Thymus (tissue), 11 donors: ENCODE results near the gene GYPC. TPM values are rescaled to one million over a fixed set of nuclear protein-coding genes. Genes with fewer than 3 reads are reported as not detected.
"Not testable (repeated sequence)": the region's sequence is repeated elsewhere in the genome, so short reads cannot be mapped to it uniquely, and the experiment has no call there.

Experiments
- DNase-seq, 9 donors: peaks; one replicate each; pipeline ENCODE4 v3.0.0-alpha.2; 2013; ENCODE audit warnings: low spot score in 9 of 9, low read depth in 6 of 9, missing footprints in 1 of 9
- H3K27ac ChIP-seq, 2 donors: one replicate each; pipeline ENCODE4 v1.5.1; 2013; ENCODE audit warnings: control low read depth in 1 of 2, low read depth in 1 of 2, low read length in 1 of 2, mild to moderate bottlenecking in 1 of 2, moderate library complexity in 1 of 2
- H3K27me3 ChIP-seq, 2 donors: one replicate each; pipeline ENCODE4 v1.5.1; 2013; ENCODE audit warnings: low read length in 1 of 2; ENCODE audit not compliant: control insufficient read depth in 2 of 2, insufficient read depth in 1 of 2
- H3K36me3 ChIP-seq, 2 donors: one replicate each; pipeline ENCODE4 v1.5.1; 2013; ENCODE audit warnings: low read length in 1 of 2, mild to moderate bottlenecking in 1 of 2, moderate library complexity in 1 of 2; ENCODE audit not compliant: control insufficient read depth in 2 of 2, insufficient read depth in 2 of 2
- H3K4me1 ChIP-seq, 2 donors: one replicate each; pipeline ENCODE4 v1.5.1; 2013; ENCODE audit warnings: low read length in 2 of 2; ENCODE audit not compliant: control insufficient read depth in 2 of 2, insufficient read depth in 2 of 2
- H3K4me3 ChIP-seq, 2 donors: one replicate each; pipeline ENCODE4 v1.5.1; 2013; ENCODE audit warnings: low read length in 2 of 2, control low read depth in 1 of 2, mild to moderate bottlenecking in 1 of 2
- H3K9me3 ChIP-seq, 2 donors: one replicate each; pipeline ENCODE4 v1.5.1; 2013; ENCODE audit warnings: low read length in 1 of 2, mild to moderate bottlenecking in 1 of 2; ENCODE audit not compliant: control insufficient read depth in 2 of 2, insufficient read depth in 1 of 2
- WGBS: extraction: QIAGEN DNeasy Blood & Tissue Kit; methylation state at CpG from one replicate; pipeline ENCODE4 v1.1.7; 2013; 5-methylcytosine and 5-hydroxymethylcytosine counted together
- polyA plus RNA-seq: library from polyadenylated mRNA; stranded (reverse); fragments of 200-250 nt; gene quantifications from one replicate; pipeline ENCODE4 v1.2.3, GENCODE V29; 2013
- total RNA-seq: library from RNA; stranded (reverse); fragments of 120-200 nt; gene quantifications from one replicate; pipeline ENCODE4 v1.2.4, GENCODE V29; 2013
- donor health status: healthy.

The GYPC gene
- total and polyA plus RNA-seq, 2 donors = 83.2 to 136 TPM

DNA sequence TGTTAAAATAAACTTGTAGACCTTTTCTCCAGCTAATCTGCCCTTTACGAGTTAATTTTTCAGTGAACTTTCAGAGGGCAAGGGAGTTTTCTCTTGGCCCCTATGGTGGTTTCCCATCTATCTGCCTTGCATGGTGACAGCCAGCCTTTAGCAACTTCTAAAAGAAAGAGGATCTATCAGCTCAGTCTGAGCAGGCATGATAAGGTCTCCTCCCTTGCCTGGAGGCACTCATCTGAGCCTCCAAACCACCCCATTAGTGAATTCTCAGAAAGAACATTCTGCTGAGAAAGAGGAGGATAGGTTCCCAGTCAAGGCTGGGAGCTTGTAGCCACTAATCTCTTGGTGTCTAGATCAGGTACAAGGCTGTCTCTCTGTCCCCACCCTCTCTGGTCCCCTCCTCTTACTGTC, 10.7 kb upstream of the GYPC start:
- WGBS = 94% methylated on average over 1 of the region's 1 CpG

DNA sequence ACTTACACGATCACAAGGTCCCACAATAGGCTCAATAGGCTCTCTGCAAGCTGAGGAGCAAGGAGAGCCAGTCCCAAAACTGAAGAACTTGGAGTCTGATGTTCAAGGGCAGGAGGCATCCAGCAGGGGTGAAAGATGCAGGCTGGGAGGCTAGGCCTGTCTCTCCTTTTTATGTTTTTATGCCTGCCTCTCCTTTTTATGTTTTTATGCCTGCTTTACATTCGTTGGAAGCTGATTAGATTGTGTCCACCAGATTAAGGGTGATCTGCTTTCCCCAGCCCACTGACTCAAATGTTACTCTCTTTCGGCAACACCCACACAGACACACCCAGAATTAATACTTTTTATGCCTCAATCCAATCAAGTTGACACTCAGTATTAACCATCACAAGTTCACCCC, 9.9 kb upstream of the GYPC start:
- Histone ChIP-seq H3K4me3 (no peak overlapping the region), H3K36me3 (no peaks in the 10 kb centered on the region), H3K4me1 (no peaks in the 10 kb centered on the region), H3K27ac (no peak overlapping the region), H3K9me3 (no peaks in the 10 kb centered on the region), H3K27me3 (no peaks in the 10 kb centered on the region)
- DNase-seq = no peak
- WGBS = 98% methylated on average over 3 of the region's 3 CpGs

More for the DNA sequence above, 10.7 kb upstream of the GYPC start:
- DNase-seq = no peak
- H3K27ac ChIP-seq = no peak overlapping the region
- H3K36me3 ChIP-seq = no peaks in the 10 kb centered on the region
- H3K4me3 ChIP-seq = no peak overlapping the region
- H3K4me1 ChIP-seq = no peaks in the 10 kb centered on the region
- H3K27me3 ChIP-seq = no peaks in the 10 kb centered on the region
- no peaks in the 10 kb centered on the region for H3K9me3 ChIP-seq

DNA sequence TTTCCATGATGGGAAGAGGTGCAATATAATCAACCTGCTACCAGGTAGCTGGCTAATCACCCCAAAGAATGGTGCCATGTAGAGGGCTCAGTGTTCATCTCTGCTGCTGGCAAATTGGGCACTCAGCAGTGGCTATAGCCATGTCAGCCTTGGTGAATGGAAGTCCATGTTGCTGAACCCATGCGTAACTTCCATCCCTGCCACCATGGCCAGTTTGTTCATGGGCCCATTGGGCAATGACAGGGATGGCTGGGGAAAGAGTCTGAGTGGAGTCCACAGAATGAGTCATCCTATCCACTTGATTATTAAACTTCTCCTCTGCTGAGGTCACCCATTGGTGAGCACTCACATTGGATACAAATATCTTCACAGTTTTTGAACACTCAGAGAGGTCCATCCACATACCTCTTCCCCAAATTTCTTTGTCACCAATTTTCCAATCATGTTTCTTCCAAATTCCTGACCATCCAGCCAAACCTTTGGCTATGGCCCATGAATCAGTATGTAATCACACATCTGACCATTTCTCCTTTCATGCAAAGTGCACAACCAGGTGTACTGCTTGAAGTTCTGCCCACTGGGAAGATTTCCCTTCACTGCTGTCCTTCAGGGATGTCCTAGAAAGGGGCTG, 8.1 kb upstream of the GYPC start:
- not testable (repeated sequence) for H3K36me3 ChIP-seq, DNase-seq, H3K4me3 ChIP-seq, H3K27ac ChIP-seq, H3K4me1 ChIP-seq, H3K9me3 ChIP-seq, H3K27me3 ChIP-seq
- 96% methylated on average over 1 of the region's 1 CpG for WGBS

DNA sequence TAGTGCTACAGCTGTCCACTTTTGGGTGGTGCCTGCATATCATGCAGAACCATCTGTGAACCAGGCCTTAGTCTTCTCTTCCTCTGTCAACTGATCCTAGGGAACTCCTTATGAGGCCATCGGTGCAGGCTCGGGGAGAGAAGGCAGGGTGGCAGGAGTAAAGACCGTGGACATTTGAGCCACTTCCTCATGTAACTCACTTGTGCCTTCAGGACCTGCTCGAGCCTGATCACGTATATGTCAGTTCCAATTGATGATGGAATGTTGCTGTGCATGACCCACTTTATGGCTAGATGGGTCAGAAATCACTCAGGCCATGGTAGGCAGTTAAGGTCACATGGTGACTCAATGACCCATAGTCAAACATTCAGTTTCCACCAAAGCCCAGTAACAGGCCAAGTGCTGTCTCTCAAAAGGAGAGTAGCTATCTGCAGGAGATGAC, 7.6 kb upstream of the GYPC start:
- not testable (repeated sequence) for H3K4me3 ChIP-seq, H3K27me3 ChIP-seq, DNase-seq, H3K36me3 ChIP-seq, H3K9me3 ChIP-seq, H3K4me1 ChIP-seq, H3K27ac ChIP-seq
- 87% methylated on average over 5 of the region's 5 CpGs for WGBS

DNA sequence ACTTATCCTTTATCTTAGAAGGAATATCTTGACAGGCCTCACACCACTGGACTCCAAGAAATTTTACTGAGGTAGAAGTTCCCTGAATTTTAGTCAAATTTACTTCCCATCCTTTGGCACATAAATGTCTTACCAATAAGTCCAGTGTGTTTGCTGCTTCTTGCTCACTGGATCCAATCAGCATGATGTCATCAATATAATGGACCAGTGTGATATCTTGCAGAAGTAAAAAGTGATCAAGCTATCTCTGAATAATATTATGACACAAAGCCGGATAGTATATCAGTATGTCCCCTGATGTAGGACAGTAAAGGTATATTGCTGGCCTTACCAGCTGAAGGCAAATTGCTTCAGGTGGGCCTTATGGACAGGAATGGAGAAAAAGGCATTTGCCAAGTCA, 6.9 kb upstream of the GYPC start:
- Histone ChIP-seq H3K27ac (no peak overlapping the region), H3K4me3 (no peak overlapping the region), H3K36me3 (no peaks in the 10 kb centered on the region), H3K4me1 (no peaks in the 10 kb centered on the region), H3K9me3 (no peaks in the 10 kb centered on the region), H3K27me3 (no peaks in the 10 kb centered on the region)
- DNase-seq = no peak
- 100% methylated on average over 1 of the region's 1 CpG for WGBS

- no peaks in the 10 kb centered on the region for H3K27me3 ChIP-seq
- H3K9me3 ChIP-seq = no peaks in the 10 kb centered on the region
- 86% methylated on average over 3 of the region's 3 CpGs for WGBS
- H3K36me3 ChIP-seq = no peaks in the 10 kb centered on the region
- H3K27ac ChIP-seq = no peak overlapping the region
- DNase-seq = no peak
- peaks cover 0 to 12% of the 10 kb centered on the region in 2 donors for H3K4me1 ChIP-seq
- H3K4me3 ChIP-seq = no peak overlapping the region
Observed at GRCh38 chr2:126650994-126651393, 5.0 kb upstream of the GYPC start.

- no peak for DNase-seq
- 96% methylated on average over 1 of the region's 1 CpG for WGBS
- Histone ChIP-seq H3K4me3 (no peak overlapping the region), H3K27me3 (no peaks in the 10 kb centered on the region), H3K27ac (no peak overlapping the region), H3K4me1 (peaks cover under 1 to 19% of the 10 kb centered on the region in 2 donors), H3K9me3 (no peaks in the 10 kb centered on the region), H3K36me3 (no peaks in the 10 kb centered on the region)
Observed at GRCh38 chr2:126652323-126652891, 3.6 kb upstream of the GYPC start.

DNA sequence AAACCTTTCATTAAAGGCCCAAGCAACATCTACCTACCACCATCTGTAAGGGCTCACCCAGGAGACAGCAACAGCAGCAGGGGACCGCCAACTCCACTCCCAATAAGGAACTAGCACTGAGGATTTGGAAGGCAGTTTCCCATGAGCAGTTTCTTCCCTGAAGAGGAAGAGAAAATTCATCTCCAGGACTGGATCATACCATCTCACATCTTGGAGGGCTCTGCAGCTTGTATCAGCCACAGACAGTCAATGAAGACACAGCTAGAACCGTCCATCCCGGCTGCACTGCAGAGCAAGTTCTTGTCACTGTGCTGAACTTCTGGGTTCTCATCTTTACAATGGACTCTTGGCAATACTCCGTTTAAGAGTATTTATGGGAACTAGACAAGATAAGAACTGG, 2.8 kb upstream of the GYPC start:
- peaks cover 7 to 26% of the 10 kb centered on the region in 2 donors for H3K4me1 ChIP-seq
- no peaks in the 10 kb centered on the region for H3K9me3 ChIP-seq
- no peak overlapping the region for H3K4me3 ChIP-seq
- DNase-seq = no peak
- no peaks in the 10 kb centered on the region for H3K36me3 ChIP-seq
- no peak overlapping the region for H3K27ac ChIP-seq
- no peaks in the 10 kb centered on the region for H3K27me3 ChIP-seq
- WGBS = 98% methylated on average over 4 of the region's 4 CpGs

DNA sequence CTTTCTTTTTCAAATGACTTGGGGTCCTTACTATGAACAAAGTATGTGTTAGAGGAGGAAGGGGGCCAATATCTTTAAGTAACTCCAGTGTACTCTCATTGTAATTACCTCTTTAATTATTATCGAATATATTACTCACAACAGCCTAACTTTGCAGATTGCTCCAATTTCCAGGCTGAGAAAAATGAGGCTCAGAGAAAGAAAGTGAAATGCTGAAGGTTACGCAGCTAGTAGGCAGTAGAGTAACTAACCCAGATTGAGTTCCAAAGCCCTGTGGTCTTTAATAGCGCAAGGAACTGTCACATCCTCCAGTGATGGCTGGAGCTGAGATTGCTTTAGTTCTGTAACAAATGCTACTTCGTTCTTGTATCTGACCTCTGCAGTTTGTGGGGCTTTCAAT, 2.2 kb upstream of the GYPC start:
- Histone ChIP-seq H3K27me3 (no peaks in the 10 kb centered on the region), H3K4me1 (peaks cover 10 to 30% of the 10 kb centered on the region in 2 donors), H3K4me3 (no peak overlapping the region), H3K27ac (no peak overlapping the region), H3K9me3 (no peaks in the 10 kb centered on the region), H3K36me3 (no peaks in the 10 kb centered on the region)
- WGBS = 96% methylated on average over 4 of the region's 4 CpGs
- DNase-seq = no peak
